Ishikawa (cell line): ENCODE data around the gene MGME1.

Experiments
- CEBPB ChIP-seq: IDR thresholded peaks from 2 replicates; pipeline ENCODE4 v1.6.1; 2012
- CREB1 ChIP-seq: IDR thresholded peaks from 2 replicates; pipeline ENCODE4 v1.6.1; 2012; ENCODE audit warnings: low read depth
- EGR1 ChIP-seq: IDR thresholded peaks from 2 replicates; pipeline ENCODE4 v1.6.1; 2012
- EP300 ChIP-seq: IDR thresholded peaks from 2 replicates; pipeline ENCODE4 v1.6.1; 2012; ENCODE audit warnings: borderline replicate concordance
- FOXM1 ChIP-seq: IDR thresholded peaks from 2 replicates; pipeline ENCODE4 v1.6.1; 2012; ENCODE audit warnings: low read depth, borderline replicate concordance
- NFIC ChIP-seq: IDR thresholded peaks from 2 replicates; pipeline ENCODE4 v1.6.1; 2012
- RAD21 ChIP-seq: IDR thresholded peaks from 2 replicates; pipeline ENCODE4 v1.6.1; 2012; ENCODE audit warnings: low read depth
- TAF1 ChIP-seq: IDR thresholded peaks from 2 replicates; pipeline ENCODE4 v1.6.1; 2012; ENCODE audit warnings: low read depth, mild to moderate bottlenecking
- TCF12 ChIP-seq: IDR thresholded peaks from 2 replicates; pipeline ENCODE4 v1.6.1; 2012; ENCODE audit warnings: low read depth
- TEAD4 ChIP-seq: IDR thresholded peaks from 2 replicates; pipeline ENCODE4 v1.6.1; 2012
- YY1 ChIP-seq: IDR thresholded peaks from 2 replicates; pipeline ENCODE4 v1.6.1; 2012; ENCODE audit warnings: low read depth
- ZBTB7A ChIP-seq: IDR thresholded peaks from 2 replicates; pipeline ENCODE4 v1.6.1; 2012; ENCODE audit warnings: low read depth
- TF ChIP-seq, protein P1 (sequence below): IDR thresholded peaks from 2 replicates; pipeline ENCODE4 v1.6.1; 2012
- TF ChIP-seq, protein P2 (sequence below): IDR thresholded peaks from 2 replicates; pipeline ENCODE4 v1.6.1; 2012; ENCODE audit warnings: low read depth, mild to moderate bottlenecking
- TF ChIP-seq, protein P3 (sequence below): IDR thresholded peaks from 2 replicates; pipeline ENCODE4 v1.6.1; 2012

The MGME1 gene

DNA sequence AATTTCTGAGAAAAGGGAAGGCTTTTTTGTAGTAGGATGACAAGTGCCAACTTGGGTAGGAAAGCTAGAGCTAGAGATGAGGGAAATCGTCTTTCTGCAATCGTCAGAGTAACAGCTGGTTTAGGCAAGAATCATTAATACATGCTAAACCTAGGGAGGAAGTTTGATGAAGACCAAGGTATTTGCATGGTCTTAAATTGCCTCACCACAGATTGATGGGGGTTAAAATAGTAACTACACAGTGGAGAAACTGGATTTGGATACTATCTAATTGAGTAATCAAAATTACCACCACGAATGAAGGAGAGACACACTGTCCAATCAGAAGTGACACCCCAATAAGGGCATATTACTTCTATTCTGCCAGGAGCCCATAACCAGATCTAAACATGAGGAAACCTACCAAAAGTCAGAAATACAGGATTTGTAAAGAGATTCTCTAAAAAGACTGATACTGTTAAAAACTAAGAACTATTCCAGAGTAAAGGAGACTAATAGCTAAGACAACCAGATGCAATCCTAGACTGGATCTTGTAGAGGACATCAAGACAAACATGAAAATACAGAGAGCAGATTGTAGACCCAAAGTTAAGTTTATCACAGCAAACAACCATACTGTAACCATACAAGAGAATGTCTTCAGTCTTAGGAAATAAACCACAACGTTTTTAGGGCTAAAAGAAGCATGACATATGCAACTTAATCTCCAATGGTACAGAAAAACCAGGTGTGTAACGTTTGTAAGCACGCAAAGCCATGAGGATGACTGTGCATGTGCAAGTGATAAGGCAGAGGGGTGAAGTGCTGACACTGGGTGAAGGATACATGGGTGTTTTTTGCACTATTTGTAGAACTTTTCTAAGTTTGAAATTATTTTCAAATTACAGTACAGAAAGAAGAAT lies 22.0 kb upstream of the MGME1 start:
- TF ChIP-seq CREB1 (no peak), TCF12 (no peak), YY1 (no peak), EP300 (no peak), RAD21 (no peak), TAF1 (no peak), ZBTB7A (no peak), CEBPB (no peak), FOXM1 (no peak), TEAD4 (no peak), NFIC (no peak), EGR1 (no peak)
- TF ChIP-seq, protein P1, sequence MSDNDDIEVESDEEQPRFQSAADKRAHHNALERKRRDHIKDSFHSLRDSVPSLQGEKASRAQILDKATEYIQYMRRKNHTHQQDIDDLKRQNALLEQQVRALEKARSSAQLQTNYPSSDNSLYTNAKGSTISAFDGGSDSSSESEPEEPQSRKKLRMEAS = no peak
- TF ChIP-seq, protein P2, sequence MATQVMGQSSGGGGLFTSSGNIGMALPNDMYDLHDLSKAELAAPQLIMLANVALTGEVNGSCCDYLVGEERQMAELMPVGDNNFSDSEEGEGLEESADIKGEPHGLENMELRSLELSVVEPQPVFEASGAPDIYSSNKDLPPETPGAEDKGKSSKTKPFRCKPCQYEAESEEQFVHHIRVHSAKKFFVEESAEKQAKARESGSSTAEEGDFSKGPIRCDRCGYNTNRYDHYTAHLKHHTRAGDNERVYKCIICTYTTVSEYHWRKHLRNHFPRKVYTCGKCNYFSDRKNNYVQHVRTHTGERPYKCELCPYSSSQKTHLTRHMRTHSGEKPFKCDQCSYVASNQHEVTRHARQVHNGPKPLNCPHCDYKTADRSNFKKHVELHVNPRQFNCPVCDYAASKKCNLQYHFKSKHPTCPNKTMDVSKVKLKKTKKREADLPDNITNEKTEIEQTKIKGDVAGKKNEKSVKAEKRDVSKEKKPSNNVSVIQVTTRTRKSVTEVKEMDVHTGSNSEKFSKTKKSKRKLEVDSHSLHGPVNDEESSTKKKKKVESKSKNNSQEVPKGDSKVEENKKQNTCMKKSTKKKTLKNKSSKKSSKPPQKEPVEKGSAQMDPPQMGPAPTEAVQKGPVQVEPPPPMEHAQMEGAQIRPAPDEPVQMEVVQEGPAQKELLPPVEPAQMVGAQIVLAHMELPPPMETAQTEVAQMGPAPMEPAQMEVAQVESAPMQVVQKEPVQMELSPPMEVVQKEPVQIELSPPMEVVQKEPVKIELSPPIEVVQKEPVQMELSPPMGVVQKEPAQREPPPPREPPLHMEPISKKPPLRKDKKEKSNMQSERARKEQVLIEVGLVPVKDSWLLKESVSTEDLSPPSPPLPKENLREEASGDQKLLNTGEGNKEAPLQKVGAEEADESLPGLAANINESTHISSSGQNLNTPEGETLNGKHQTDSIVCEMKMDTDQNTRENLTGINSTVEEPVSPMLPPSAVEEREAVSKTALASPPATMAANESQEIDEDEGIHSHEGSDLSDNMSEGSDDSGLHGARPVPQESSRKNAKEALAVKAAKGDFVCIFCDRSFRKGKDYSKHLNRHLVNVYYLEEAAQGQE = no peak
- TF ChIP-seq, protein P3, sequence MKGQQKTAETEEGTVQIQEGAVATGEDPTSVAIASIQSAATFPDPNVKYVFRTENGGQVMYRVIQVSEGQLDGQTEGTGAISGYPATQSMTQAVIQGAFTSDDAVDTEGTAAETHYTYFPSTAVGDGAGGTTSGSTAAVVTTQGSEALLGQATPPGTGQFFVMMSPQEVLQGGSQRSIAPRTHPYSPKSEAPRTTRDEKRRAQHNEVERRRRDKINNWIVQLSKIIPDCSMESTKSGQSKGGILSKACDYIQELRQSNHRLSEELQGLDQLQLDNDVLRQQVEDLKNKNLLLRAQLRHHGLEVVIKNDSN = no peak

DNA sequence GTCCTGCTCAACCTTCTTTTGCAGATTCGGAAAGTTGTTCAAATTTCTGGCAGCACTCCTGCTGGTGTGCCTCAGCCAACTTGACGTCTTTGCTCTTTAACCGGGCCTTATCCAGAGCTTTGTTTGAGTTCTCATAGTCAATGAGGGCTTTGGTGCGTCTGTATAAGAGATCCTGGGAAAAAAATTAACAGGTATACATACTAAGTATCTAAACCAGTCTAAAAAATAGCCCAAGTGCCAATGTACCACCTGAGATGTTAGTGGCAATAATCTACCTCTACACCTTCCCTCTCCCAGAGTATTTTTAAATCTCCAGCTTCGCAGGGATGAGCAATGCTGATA lies 21.4 kb upstream of the MGME1 start:
- TF ChIP-seq CEBPB = no peak
- TF ChIP-seq NFIC = no peak
- TF ChIP-seq EGR1 = no peak

DNA sequence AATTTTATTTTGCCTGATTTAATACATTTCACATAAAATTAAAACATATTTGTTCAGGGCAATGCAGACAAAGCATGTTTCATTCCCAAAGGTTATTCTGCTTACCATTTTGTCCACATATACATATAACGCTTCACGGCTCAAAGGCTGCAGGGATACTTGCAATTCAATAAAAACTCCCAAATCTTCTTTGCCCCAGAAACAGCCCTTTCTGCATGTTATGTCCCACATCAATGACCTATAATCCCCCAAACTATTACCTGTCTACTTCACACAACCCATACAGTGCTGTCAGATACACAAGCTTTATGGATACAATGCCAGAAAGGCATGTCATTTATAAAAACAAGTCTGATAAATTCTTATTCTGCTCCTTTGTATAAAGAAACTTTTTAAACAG lies 20.4 kb upstream of the MGME1 start:
- TF ChIP-seq, protein P3 = no peak
- no peak for TF ChIP-seq EGR1
- no peak for TF ChIP-seq CEBPB
- TF ChIP-seq TCF12 = no peak
- no peak for TF ChIP-seq FOXM1

DNA sequence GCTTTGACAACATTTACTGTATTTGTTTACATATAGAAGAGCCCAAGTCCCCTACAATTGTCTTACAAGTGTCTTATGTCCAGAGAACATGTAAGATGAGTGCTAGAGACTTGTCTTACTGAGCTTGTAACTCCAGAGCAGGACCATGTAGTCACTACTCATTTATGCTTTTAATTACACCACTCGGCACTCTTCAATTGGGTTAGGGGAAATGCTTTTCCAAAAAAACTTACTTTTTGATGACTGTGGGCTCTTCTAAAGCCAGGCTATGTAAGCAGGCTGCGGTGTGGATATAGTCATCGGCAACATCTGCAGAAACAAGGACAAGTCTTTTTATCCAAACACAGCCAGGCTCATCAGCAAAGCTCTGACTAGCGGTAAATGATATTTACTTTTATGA lies 18.9 kb upstream of the MGME1 start:
- TF ChIP-seq, protein P3 = no peak
- no peak for TF ChIP-seq RAD21
- no peak for TF ChIP-seq CREB1
- TF ChIP-seq, protein P2 = no peak
- no peak for TF ChIP-seq TAF1

DNA sequence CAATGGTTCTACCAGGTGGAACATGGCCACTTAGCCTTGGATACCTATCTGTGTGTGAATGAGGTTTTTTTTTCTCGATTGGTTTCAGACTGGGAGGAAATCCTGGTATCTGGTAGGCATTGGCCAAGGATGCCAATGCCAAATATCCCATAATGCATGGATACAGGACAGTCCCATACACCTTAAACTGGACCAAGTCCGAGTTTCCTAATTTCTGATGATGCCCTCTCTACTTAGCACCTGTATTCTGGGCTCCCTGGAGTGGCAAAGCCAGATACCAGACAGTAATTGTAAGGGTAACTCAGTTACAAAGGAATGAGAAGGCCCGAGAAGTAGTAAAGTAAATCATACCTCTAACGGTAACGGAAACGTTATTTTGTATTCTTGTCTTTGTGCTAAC lies 18.1 kb upstream of the MGME1 start:
- TF ChIP-seq EP300 (no peak), RAD21 (no peak), CREB1 (no peak), TEAD4 (no peak), CEBPB (no peak)
- TF ChIP-seq, protein P3 = no peak

DNA sequence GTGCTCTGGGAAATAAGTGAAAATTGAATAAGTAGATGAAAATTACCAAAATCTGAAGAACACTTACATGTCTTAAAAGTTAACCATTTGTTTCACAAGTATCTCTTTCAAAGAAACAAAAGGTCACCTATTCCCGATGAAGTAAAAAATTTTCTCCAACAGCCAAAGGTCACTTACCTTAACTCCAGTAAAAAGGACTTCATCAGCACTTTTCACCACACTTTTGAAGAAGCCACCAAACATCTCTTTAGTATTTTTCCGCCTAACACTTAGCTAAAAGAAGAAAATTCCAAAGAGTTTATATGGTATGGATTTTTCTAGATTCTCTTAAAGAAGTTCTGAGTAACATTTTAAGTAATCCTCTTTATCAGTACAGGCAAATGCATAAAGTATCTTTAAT lies 17.5 kb upstream of the MGME1 start:
- no peak for TF ChIP-seq TEAD4
- TF ChIP-seq RAD21 = no peak
- TF ChIP-seq TCF12 = no peak
- no peak for TF ChIP-seq CREB1
- TF ChIP-seq TAF1 = no peak
- TF ChIP-seq, protein P2 = no peak
- TF ChIP-seq NFIC = no peak
- TF ChIP-seq CEBPB = no peak
- TF ChIP-seq, protein P3 = no peak
- no peak for TF ChIP-seq FOXM1
- no peak for TF ChIP-seq EP300
- TF ChIP-seq, protein P1 = no peak
- TF ChIP-seq EGR1 = no peak
- no peak for TF ChIP-seq ZBTB7A
- TF ChIP-seq YY1 = no peak
